ENCODE data around the gene TMTC2.
A peak's percentile ranks its signal among the peaks of the same experiment; 100 is the strongest.

Gene TMTC2

DNA sequence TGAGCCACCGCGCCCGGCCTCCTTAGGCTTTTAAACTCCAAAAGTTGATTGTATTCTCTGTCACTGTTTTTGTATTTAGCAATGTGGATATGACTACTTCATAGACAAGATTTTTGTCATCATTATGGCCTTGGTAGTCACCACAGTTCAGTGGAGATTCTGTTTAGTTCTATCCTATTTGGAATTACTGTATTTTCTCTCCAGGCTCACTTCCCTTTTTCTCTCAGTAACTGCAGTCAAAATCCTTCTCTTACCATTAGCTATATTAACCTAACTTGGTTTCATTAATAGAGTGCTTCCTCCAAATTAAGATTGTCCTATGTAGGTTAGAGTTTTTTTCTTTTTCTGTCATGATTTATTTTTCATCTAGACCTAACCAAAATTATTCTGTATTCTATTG is 283.9 kb downstream of the TMTC2 start (continued):
- TF ChIP-seq, protein P1, sequence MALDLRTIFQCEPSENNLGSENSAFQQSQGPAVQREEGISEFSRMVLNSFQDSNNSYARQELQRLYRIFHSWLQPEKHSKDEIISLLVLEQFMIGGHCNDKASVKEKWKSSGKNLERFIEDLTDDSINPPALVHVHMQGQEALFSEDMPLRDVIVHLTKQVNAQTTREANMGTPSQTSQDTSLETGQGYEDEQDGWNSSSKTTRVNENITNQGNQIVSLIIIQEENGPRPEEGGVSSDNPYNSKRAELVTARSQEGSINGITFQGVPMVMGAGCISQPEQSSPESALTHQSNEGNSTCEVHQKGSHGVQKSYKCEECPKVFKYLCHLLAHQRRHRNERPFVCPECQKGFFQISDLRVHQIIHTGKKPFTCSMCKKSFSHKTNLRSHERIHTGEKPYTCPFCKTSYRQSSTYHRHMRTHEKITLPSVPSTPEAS (tag by site-specific recombination; IDR thresholded peaks at IDR 0.05) = no peak
- no peak for TF ChIP-seq YY2 (tag by site-specific recombination; IDR thresholded peaks at IDR 0.05)

DNA sequence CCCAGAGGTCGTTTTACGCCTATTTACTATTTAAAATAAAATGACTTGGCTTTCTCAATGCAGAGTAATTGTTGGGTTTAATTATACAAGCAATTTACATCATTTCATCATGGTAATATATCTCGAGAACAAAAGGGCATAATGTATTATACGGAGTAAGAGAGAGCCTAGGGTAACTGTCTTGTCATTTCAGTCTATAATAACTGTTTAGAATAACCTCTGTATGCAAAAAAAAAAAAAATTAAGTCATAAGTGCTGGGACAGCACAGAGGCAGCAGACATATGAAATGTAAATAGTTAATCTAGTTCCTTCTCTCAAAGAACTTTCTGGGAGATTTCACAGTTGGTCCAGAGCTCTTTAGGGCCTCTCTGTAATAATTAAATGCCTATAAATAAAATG is 284.9 kb downstream of the TMTC2 start:
- TF ChIP-seq, protein P2, sequence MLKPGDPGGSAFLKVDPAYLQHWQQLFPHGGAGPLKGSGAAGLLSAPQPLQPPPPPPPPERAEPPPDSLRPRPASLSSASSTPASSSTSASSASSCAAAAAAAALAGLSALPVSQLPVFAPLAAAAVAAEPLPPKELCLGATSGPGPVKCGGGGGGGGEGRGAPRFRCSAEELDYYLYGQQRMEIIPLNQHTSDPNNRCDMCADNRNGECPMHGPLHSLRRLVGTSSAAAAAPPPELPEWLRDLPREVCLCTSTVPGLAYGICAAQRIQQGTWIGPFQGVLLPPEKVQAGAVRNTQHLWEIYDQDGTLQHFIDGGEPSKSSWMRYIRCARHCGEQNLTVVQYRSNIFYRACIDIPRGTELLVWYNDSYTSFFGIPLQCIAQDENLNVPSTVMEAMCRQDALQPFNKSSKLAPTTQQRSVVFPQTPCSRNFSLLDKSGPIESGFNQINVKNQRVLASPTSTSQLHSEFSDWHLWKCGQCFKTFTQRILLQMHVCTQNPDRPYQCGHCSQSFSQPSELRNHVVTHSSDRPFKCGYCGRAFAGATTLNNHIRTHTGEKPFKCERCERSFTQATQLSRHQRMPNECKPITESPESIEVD (tag by site-specific recombination; IDR thresholded peaks at IDR 0.05) = peak; percentile 46
- no peak for TF ChIP-seq ZNF707 (tag by site-specific recombination; IDR thresholded peaks at IDR 0.05)
- ChIA-PET CTCF (interaction anchor here (1.9 kb wide), 1 partner anchor 286 kb away, joined by 6 read pairs; no protein-coding TSS in a partner anchor), POLR2A (no interaction called here)
- Histone ChIP-seq H3K9me3 (ENCODE audit: control insufficient read depth, insufficient read depth, low read depth, low read length) (no peaks in the 10 kb centered on the region), H3K36me3 (ENCODE audit: control insufficient read depth in 2 of 2, insufficient read depth in 1 of 2, low read length in 2 of 2) (no peaks in the 10 kb centered on the region), H3K4me1 (ENCODE audit: control insufficient read depth, insufficient read depth, low read length) (peaks cover 9% of the 10 kb centered on the region), H3K27ac (ENCODE audit: extremely low read depth, low read depth, low read length) (no peak overlapping the region), H3K4me3 (ENCODE audit: low read depth, low read length) (no peak overlapping the region)

DNA sequence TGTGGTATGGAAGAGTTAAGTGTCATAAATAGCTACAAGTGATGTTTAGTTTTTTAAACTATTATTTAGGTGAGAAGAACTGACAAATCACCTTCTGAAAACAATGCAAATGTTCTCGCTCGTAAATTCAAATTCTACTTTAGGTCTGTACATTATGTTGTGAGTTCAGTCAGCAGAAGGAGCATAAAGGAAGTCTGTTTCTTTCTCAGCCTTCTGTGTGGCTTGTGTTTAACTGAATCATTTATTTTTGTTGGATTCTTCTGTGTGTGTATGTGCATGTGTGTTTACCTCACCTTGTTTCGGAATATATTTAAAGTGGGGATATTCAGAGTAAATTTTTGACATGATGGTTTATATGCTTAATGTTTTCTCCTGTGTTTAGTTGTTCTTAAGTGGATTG is 285.9 kb downstream of the TMTC2 start:
- CTCF ChIA-PET = interaction anchor here (0.7 to 1.9 kb wide), 2 partner anchors 70 to 287 kb away, joined by 3 to 6 read pairs; no protein-coding TSS in a partner anchor
- Histone ChIP-seq H3K27ac (ENCODE audit: extremely low read depth, low read depth, low read length) (no peak overlapping the region), H3K9me3 (ENCODE audit: control insufficient read depth, insufficient read depth, low read depth, low read length) (no peaks in the 10 kb centered on the region), H3K4me1 (ENCODE audit: control insufficient read depth, insufficient read depth, low read length) (peaks cover 9% of the 10 kb centered on the region), H3K36me3 (ENCODE audit: control insufficient read depth in 2 of 2, insufficient read depth in 1 of 2, low read length in 2 of 2) (no peaks in the 10 kb centered on the region), H3K4me3 (ENCODE audit: low read depth, low read length) (no peak overlapping the region)
- POLR2A ChIA-PET = no interaction called here
- no peak for TF ChIP-seq ZNF660 (tag by site-specific recombination; IDR thresholded peaks at IDR 0.05)
- no peak for TF ChIP-seq ZNF501 (tag by site-specific recombination; IDR thresholded peaks at IDR 0.05)
- TF ChIP-seq ZNF184 (tag by site-specific recombination; IDR thresholded peaks at IDR 0.05) = no peak
- TF ChIP-seq ZNF629 (tag by site-specific recombination; IDR thresholded peaks at IDR 0.05) = no peak
- TF ChIP-seq, protein P3, sequence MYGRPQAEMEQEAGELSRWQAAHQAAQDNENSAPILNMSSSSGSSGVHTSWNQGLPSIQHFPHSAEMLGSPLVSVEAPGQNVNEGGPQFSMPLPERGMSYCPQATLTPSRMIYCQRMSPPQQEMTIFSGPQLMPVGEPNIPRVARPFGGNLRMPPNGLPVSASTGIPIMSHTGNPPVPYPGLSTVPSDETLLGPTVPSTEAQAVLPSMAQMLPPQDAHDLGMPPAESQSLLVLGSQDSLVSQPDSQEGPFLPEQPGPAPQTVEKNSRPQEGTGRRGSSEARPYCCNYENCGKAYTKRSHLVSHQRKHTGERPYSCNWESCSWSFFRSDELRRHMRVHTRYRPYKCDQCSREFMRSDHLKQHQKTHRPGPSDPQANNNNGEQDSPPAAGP (tag by site-specific recombination; IDR thresholded peaks at IDR 0.05) = no peak
- TF ChIP-seq ZNF473 (tag by site-specific recombination; IDR thresholded peaks at IDR 0.05) = no peak
- TF ChIP-seq ZNF175 (tag by site-specific recombination; IDR thresholded peaks at IDR 0.05) = no peak
- no peak for TF ChIP-seq ZNF155 (tag by site-specific recombination; IDR thresholded peaks at IDR 0.05)
- TF ChIP-seq GLI4 (tag by site-specific recombination; IDR thresholded peaks at IDR 0.05) = no peak
- TF ChIP-seq, protein P4, sequence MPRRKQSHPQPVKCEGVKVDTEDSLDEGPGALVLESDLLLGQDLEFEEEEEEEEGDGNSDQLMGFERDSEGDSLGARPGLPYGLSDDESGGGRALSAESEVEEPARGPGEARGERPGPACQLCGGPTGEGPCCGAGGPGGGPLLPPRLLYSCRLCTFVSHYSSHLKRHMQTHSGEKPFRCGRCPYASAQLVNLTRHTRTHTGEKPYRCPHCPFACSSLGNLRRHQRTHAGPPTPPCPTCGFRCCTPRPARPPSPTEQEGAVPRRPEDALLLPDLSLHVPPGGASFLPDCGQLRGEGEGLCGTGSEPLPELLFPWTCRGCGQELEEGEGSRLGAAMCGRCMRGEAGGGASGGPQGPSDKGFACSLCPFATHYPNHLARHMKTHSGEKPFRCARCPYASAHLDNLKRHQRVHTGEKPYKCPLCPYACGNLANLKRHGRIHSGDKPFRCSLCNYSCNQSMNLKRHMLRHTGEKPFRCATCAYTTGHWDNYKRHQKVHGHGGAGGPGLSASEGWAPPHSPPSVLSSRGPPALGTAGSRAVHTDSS (tag by site-specific recombination; IDR thresholded peaks at IDR 0.05) = no peak
- TF ChIP-seq, protein P5, sequence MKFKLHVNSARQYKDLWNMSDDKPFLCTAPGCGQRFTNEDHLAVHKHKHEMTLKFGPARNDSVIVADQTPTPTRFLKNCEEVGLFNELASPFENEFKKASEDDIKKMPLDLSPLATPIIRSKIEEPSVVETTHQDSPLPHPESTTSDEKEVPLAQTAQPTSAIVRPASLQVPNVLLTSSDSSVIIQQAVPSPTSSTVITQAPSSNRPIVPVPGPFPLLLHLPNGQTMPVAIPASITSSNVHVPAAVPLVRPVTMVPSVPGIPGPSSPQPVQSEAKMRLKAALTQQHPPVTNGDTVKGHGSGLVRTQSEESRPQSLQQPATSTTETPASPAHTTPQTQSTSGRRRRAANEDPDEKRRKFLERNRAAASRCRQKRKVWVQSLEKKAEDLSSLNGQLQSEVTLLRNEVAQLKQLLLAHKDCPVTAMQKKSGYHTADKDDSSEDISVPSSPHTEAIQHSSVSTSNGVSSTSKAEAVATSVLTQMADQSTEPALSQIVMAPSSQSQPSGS (tag by site-specific recombination; IDR thresholded peaks at IDR 0.05; ENCODE audit: low read depth) = no peak
- no peak for TF ChIP-seq TCF7L2 (IDR thresholded peaks at IDR 0.05; ENCODE audit: borderline replicate concordance, low read depth, low read length)
- TF ChIP-seq, protein P6, sequence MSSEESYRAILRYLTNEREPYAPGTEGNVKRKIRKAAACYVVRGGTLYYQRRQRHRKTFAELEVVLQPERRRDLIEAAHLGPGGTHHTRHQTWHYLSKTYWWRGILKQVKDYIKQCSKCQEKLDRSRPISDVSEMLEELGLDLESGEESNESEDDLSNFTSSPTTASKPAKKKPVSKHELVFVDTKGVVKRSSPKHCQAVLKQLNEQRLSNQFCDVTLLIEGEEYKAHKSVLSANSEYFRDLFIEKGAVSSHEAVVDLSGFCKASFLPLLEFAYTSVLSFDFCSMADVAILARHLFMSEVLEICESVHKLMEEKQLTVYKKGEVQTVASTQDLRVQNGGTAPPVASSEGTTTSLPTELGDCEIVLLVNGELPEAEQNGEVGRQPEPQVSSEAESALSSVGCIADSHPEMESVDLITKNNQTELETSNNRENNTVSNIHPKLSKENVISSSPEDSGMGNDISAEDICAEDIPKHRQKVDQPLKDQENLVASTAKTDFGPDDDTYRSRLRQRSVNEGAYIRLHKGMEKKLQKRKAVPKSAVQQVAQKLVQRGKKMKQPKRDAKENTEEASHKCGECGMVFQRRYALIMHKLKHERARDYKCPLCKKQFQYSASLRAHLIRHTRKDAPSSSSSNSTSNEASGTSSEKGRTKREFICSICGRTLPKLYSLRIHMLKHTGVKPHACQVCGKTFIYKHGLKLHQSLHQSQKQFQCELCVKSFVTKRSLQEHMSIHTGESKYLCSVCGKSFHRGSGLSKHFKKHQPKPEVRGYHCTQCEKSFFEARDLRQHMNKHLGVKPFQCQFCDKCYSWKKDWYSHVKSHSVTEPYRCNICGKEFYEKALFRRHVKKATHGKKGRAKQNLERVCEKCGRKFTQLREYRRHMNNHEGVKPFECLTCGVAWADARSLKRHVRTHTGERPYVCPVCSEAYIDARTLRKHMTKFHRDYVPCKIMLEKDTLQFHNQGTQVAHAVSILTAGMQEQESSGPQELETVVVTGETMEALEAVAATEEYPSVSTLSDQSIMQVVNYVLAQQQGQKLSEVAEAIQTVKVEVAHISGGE (tag by site-specific recombination; conservative IDR thresholded peaks at IDR 0.05; ENCODE audit: low read depth) = no peak
- TF ChIP-seq TRIM28 (IDR thresholded peaks at IDR 0.05; ENCODE audit: borderline replicate concordance, low read length) = no peak
- TF ChIP-seq ZNF214 (tag by site-specific recombination; IDR thresholded peaks at IDR 0.05; ENCODE audit: borderline replicate concordance) = no peak
- no peak for TF ChIP-seq ZNF157 (tag by site-specific recombination; IDR thresholded peaks at IDR 0.05)
- no peak for TF ChIP-seq ZBTB17 (tag by site-specific recombination; IDR thresholded peaks at IDR 0.05)
- no peak for TF ChIP-seq FEZF1 (tag by site-specific recombination; IDR thresholded peaks at IDR 0.05)
- TF ChIP-seq ZNF239 (tag by site-specific recombination; IDR thresholded peaks at IDR 0.05) = no peak
